Stimulated activated CD8-positive, alpha-beta memory T cell treated with anti-CD3 and anti-CD28 coated beads, Interleukin-15, amount 100 ng/mL, for 4 hours (primary cell): Measurements from ENCODE around the gene TSKU.
"Not testable (repeated sequence)": the region's sequence is repeated elsewhere in the genome, so short reads cannot be mapped to it uniquely, and the experiment has no call there.

Experiments used
- DNase-seq, 2 donors: peaks; one replicate each; pipeline ENCODE4 v3.0.0-alpha.2; 2020; ENCODE audit warnings: low read depth in 2 of 2

TSKU gene

GRCh38 chr11:76801736-76802135 lies 18.6 kb downstream of the TSKU start:
- DNase-seq = no peak

DNA sequence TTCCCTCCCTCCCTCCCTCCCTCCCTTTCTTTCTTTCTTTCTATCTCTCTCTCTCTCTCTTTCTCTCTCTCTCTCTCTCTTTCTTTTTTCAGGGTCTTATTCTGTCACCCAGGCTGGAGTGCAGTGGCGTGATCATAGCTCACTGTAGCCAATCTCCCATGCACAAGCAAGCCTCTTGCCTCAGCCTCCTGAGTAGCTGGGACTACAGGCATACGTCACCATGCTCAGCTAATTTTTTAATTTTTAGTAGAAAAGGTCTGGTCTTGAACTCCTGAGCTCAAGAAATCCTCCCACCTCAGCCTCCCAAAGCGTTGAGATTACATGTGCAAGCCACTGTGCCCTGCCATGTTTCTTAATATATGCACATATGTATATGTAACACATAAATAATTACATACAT lies 19.0 kb downstream of the TSKU start:
- no peak for DNase-seq

- no peak for DNase-seq
Observed at GRCh38 chr11:76802621-76803020, 19.5 kb downstream of the TSKU start.

GRCh38 chr11:76803023-76803422 lies 19.9 kb downstream of the TSKU start:
- DNase-seq = no peak

GRCh38 chr11:76803811-76804600 lies 20.9 kb downstream of the TSKU start:
- peak; percentile 17 to 40 for DNase-seq

- no peak for DNase-seq
Observed at GRCh38 chr11:76805206-76805913, 22.2 kb downstream of the TSKU start.

- no peak for DNase-seq
Observed at GRCh38 chr11:76806131-76806530, 23.0 kb downstream of the TSKU start.

DNA sequence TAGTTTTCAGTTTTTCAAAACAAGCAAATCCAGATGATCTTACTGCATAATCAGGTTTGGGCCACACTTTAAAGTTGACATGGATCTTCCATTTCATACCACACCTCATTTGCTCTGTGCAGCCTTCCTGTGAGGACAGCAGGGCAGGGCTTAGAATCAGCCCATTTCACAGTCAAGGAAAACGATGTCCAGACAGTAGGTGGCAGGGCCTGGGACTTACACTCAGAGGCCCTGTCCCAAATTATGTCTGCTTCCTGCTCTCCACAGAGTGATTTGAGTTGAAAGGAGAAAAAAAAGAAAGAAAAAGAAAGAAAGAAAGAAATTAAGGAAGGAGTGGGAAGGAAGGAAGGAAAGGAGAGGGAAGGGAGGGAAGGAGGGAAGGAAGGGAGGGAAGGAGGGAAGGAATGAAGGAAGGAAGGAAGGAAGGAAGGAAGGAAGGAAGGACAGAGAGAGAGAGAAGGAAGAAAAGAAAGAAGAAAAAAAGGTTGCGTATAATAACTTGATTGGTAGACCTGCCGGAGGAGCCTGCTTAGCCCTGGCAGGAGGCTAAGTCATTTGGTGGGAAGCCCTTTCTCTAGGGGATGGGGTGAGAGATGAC lies 23.6 kb downstream of the TSKU start:
- no peak for DNase-seq

GRCh38 chr11:76807206-76807875 lies 24.2 kb downstream of the TSKU start:
- peak in 1 of 2 donors; percentile 27 for DNase-seq

DNA sequence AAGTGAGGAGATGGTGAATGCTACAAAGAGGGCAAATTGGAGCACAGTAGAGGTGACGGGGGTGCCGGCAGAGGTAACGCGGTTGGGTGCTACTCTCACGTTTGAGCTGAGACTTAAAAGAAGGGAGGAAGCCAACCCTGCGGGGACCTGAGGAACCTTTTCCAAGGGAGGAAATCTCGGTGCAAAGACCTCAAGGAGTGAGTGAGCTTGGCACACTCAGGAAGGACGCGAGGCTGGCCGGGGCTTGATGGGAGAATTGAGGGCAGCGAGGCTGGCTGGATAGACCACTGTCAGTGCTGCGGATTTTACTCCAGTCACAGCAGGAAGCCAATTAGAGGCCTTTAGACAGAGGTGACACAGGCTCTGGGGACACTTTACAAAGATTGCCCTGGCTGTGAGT lies 25.0 kb downstream of the TSKU start:
- no peak for DNase-seq

DNA sequence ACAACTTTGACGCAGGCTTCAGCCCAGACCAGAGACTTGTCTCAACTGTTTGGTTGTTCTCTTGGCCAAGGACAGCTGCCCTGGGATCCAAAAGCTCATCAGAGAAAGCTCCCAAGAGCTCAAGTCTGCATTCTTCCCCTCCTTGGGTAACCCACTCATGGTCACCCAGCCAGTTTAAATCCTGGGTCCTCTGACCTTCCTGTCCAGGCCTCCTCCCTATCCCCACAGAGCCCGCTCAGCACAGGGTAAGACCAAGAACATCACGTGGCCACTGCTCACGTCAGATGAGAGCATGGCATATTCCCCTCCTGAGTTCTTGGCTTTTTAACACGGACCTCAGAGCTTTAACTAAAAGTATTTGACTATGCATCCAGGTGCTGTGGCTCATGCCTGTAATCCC lies 25.8 kb downstream of the TSKU start:
- no peak for DNase-seq

- DNase-seq = no peak
Observed at GRCh38 chr11:76810151-76810853, 27.1 kb downstream of the TSKU start.

DNA sequence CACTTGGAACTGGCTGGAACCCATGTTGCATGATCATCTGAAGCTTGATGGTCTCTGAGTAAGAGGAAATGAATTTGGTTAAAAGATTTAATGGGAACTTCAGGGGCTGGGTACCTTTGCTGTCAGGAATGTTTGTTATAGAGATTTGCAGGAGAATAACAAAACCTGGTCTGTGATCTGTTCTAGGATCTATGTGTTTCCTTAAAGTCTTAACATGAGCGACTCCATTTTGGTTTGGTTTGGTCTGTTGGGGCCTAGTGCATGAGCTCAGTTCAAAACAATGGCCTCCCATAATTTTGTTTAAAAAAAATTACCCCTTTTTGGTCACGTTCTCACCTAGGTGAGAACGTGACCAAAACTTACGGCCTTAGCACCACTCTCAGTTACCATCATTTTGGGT lies 28.1 kb downstream of the TSKU start:
- DNase-seq = no peak

DNA sequence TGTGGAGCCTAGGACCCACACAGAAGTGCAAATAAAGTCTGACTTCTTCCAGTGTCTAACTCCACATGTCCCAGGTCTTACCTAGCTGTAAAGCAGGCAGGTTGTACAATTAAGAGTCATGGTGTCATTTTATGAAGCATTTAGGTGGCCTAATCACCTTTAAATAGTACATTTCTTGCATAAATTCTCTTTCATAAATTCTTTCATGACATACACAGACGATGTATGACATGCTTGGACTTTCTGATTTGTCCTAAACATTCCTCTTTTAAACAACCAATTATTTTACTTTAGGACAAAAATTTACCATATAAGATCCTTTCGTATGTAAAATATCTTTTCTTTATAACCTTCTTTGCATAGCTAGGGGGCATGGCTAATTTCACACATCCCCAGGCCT lies 31.3 kb downstream of the TSKU start:
- no peak for DNase-seq

DNA sequence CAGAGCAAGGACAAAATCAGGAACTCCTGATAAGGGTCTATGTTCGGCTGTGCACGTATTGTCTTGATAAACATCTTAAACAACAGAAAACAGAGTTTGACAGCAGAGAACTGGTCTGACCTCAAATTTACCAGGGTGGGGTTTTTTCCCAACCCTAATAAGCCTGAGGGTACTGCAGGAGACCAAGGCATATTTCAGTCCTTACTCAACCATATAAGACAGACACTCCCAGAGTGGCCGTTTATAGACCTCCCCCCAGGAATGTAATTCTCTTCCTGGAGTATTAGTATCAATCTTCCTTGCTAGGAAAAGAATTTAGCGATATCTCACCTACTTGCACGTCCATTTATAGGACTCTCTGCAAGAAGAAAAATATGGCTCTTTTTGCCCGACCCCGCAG lies 32.5 kb downstream of the TSKU start:
- not testable (repeated sequence) for DNase-seq

DNA sequence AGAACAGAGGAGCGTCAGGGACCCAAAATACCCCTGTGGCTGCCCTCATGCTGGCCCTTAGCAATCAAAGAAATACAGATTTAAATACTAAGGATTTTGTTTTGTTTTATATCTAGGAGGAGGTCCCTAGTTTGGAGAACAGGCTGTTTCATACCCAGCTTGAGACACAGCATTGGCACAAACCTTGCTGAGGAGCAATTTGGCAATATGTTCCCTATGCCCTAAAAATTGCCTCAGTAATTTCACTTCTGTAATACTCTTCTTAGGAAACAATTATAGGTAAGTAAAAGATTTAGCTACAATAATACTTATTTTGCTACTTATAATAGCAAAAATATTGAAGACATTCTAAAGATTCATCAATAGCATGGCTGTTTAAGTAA lies 37.0 kb downstream of the TSKU start:
- DNase-seq = no peak

DNA sequence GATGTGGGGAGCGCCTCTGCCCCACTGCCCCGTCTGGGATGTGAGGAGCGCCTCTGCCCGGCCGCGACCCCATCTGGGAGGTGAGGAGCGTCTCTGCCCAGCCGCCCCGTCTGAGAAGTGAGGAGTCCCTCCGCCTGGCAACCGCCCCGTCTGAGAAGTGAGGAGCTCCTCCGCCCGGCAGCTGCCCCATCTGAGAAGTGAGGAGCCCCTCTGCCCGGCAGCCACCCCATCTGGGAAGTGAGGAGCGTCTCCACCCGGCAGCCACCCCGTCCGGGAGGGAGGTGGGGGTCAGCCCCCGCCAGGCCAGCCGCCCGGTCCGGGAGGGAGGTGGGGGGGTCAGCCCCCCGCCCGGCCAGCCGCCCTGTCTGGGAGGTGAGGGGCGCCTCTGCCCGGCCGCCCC lies 38.2 kb downstream of the TSKU start:
- DNase-seq = not testable (repeated sequence)

DNA sequence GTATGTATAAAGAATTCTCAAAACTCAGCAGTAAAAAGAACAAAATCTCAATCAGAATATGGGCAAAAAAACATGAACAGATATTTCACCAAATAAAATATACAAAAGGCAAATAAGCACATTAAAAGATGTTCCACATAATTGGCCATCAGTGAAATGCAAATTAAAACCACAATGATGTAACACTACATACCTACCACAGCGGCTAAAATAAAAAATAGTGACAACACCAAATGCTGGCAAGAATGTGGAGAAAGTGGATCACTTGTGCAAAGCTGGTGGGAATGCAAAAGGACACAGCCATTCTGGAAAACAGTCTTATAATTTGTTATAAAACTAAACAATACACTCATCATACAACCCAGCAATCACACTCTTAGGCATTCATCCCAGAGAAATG lies 39.2 kb downstream of the TSKU start:
- DNase-seq = no peak

DNA sequence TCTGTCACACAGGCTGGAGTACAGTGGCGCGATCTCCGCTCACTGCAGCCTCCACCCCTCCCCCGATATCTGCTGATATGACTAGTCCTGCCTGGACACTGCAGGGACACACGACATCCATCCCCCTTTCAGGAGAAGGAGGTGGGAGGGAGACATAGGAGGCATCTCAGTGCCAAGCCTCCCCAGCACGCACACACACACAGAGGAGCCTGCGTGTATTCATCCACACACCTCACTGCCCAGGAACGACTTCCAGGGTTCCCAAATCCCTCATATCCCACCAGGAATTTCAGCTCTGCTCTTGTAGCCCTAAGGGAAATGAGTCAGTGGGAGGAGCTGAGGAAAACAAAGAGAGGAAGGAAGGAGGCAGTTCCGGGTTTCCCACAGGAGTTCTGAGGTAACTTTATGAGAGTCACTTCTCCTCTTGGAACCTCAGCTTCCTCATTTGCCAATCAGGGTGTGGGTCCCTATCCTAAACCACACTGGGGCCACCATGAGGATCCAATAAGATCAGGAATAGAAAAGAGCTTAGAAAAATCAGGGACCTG lies 40.4 kb downstream of the TSKU start:
- no peak for DNase-seq

- DNase-seq = no peak
Observed at GRCh38 chr11:76824083-76824939, 41.2 kb downstream of the TSKU start.
